Endothelial cell of umbilical vein (primary cell): ENCODE results near the gene SCGN. TPM values are rescaled to one million over a fixed set of nuclear protein-coding genes. Genes with fewer than 3 reads are reported as not detected.

Experiments used
- BruUV-seq: library from RNA; stranded (reverse); fragments of 400-500 nt; replicated peaks from 2 replicates; lab custom pipeline; 2021; lab: Mats Ljungman, UMichigan
- CTCF ChIA-PET: fragments of 300-600, 350-600 bp; sonication (Branson Sonifier 250); formaldehyde crosslinking; loops from one replicate; lab custom pipeline; 2021; ENCODE audit warnings: antibody characterized with exemption, inconsistent platforms; lab: Charles Lee
- POLR2A ChIA-PET: fragments of 300-600, 350-600 bp; sonication (Branson Sonifier 250); formaldehyde crosslinking; loops from one replicate; lab custom pipeline; 2021; ENCODE audit warnings: antibody characterized with exemption, inconsistent platforms; lab: Charles Lee
- DNase-seq: peaks from one replicate; pipeline ENCODE4 v3.0.0-alpha.2; 2011; ENCODE audit warnings: low read depth, low spot score
- FAIRE-seq: peaks from 2 replicates; lab custom pipeline; 2011; peaks lifted over from hg19 to GRCh38; lab: Jason Lieb, UNC
- H2AFZ ChIP-seq: 2 replicates; pipeline ENCODE4 v1.6.0; 2012; ENCODE audit warnings: low read depth, low read length, control low read depth, inconsistent platforms
- H3K27ac ChIP-seq: 2 replicates; pipeline ENCODE4 v1.5.1; 2011; ENCODE audit warnings: low read depth, mild to moderate bottlenecking, control low read depth, low read length, moderate library complexity; ENCODE audit not compliant: insufficient read depth
- H3K27me3 ChIP-seq, 2 experiments: 2 replicates each; pipeline versions ENCODE4 v1.6.0 to v1.6.1; 2011; ENCODE audit warnings: low read length in 2 of 2, mixed read lengths in 1 of 2; ENCODE audit not compliant: control insufficient read depth in 2 of 2, insufficient read depth in 2 of 2
- H3K36me3 ChIP-seq, 2 experiments: 2 replicates in 1 of 2; 3 replicates in 1 of 2; pipeline ENCODE4 v1.5.1; 2011; ENCODE audit warnings: low read length in 2 of 2, mild to moderate bottlenecking in 1 of 2, moderate library complexity in 1 of 2; ENCODE audit not compliant: control insufficient read depth in 2 of 2, insufficient read depth in 2 of 2; ENCODE audit errors: extremely low read depth in 1 of 2
- H3K4me1 ChIP-seq: 3 replicates; pipeline ENCODE4 v1.5.1; 2011; ENCODE audit warnings: mild to moderate bottlenecking, low read length; ENCODE audit not compliant: control insufficient read depth, insufficient read depth; ENCODE audit errors: extremely low read depth
- H3K4me2 ChIP-seq: 2 replicates; pipeline ENCODE4 v1.6.1; 2011; ENCODE audit warnings: low read length, control low read depth, mixed read lengths; ENCODE audit not compliant: insufficient read depth
- H3K4me3 ChIP-seq, 3 experiments: fragments of 200-600 bp in 1 of 3; sonication (generic), shearing (Covaris generic) in 1 of 3; replicated peaks in 1 of 3; 2 replicates each; pipeline ENCODE4 v1.5.1; 2011 to 2016; ENCODE audit warnings: control low read depth in 3 of 3, low read length in 3 of 3, mild to moderate bottlenecking in 2 of 3, inconsistent platforms in 1 of 3, low read depth in 1 of 3, moderate library complexity in 1 of 3; ENCODE audit not compliant: insufficient read depth in 1 of 3
- H3K79me2 ChIP-seq: 2 replicates; pipeline ENCODE4 v1.6.0; 2012; ENCODE audit warnings: low read length, inconsistent platforms; ENCODE audit not compliant: control insufficient read depth, insufficient read depth
- H3K9ac ChIP-seq: replicated peaks from 2 replicates; pipeline ENCODE3; 2011; ENCODE audit warnings: low read length, control low read depth; ENCODE audit not compliant: insufficient read depth; ENCODE audit errors: extremely low read depth
- H3K9me1 ChIP-seq: replicated peaks from 3 replicates; pipeline ENCODE4 v1.6.0; 2011; ENCODE audit warnings: mild to moderate bottlenecking, low read length; ENCODE audit not compliant: control insufficient read depth, insufficient read depth; ENCODE audit errors: extremely low read depth
- H3K9me3 ChIP-seq: replicated peaks from 2 replicates; pipeline ENCODE4 v1.5.1; 2012; ENCODE audit warnings: low read length, inconsistent platforms; ENCODE audit not compliant: control insufficient read depth, insufficient read depth
- H4K20me1 ChIP-seq: replicated peaks from 2 replicates; pipeline ENCODE3; 2011; ENCODE audit warnings: mild to moderate bottlenecking, low read length; ENCODE audit not compliant: control insufficient read depth, insufficient read depth; ENCODE audit errors: extremely low read depth
- CTCF ChIP-seq, 2 donors: IDR thresholded peaks; 1 replicate in 1 of 2; 2 replicates in 1 of 2; pipeline ENCODE4 v1.5.1; 2011; ENCODE audit warnings: low read length in 2 of 2, mild to moderate bottlenecking in 2 of 2, moderate library complexity in 2 of 2, control low read depth in 1 of 2, inconsistent platforms in 1 of 2, low read depth in 1 of 2; ENCODE audit not compliant: insufficient read depth in 1 of 2; ENCODE audit errors: extremely low read depth in 1 of 2
- EZH2 ChIP-seq: IDR thresholded peaks from 2 replicates; pipeline ENCODE4 v1.6.1; 2012; ENCODE audit warnings: borderline replicate concordance, low read depth, mild to moderate bottlenecking, moderate library complexity, low read length, inconsistent platforms; ENCODE audit not compliant: severe bottlenecking
- FOS ChIP-seq: IDR thresholded peaks from 2 replicates; pipeline ENCODE4 v1.6.1; 2011; ENCODE audit warnings: mild to moderate bottlenecking, low read length, moderate library complexity, borderline replicate concordance; ENCODE audit not compliant: insufficient read depth
- GATA2 ChIP-seq: IDR thresholded peaks from 2 replicates; pipeline ENCODE4 v1.7.0; 2011; ENCODE audit warnings: low read depth, mild to moderate bottlenecking, moderate library complexity, mixed read lengths, low read length; ENCODE audit not compliant: insufficient read length, insufficient read depth
- JUN ChIP-seq: IDR thresholded peaks from 2 replicates; pipeline ENCODE4 v1.6.1; 2011; ENCODE audit warnings: borderline replicate concordance, low read depth; ENCODE audit not compliant: insufficient read length, insufficient read depth
- MAX ChIP-seq: IDR thresholded peaks from 2 replicates; pipeline ENCODE4 v1.6.1; 2011; ENCODE audit not compliant: insufficient read depth, insufficient read length
- MYC ChIP-seq: IDR thresholded peaks from one replicate; pipeline ENCODE4 v1.6.1; 2011; ENCODE audit warnings: mild to moderate bottlenecking, low read depth, low read length
- POLR2A ChIP-seq: IDR thresholded peaks from 2 replicates; pipeline ENCODE4 v1.6.1; 2012; ENCODE audit warnings: low read depth, mild to moderate bottlenecking, control low read depth, low read length
- POLR2AphosphoS5 ChIP-seq: IDR thresholded peaks from 2 replicates; pipeline ENCODE4 v1.6.1; 2012; ENCODE audit warnings: low read depth, mild to moderate bottlenecking, control low read depth, low read length, moderate library complexity; ENCODE audit not compliant: insufficient read depth
- dilution Hi-C: fragments of 300-500 bp; cut with MboI; formaldehyde crosslinking; loops from one replicate; pipeline ENCODE4 v1.15.0; 2019; ENCODE audit warnings: low sequenced_read_pairs; ENCODE audit not compliant: extremely low pct_ligation_motif_present
- intact Hi-C: fragments of 100-400 bp; cut with micrococcal nuclease; formaldehyde crosslinking; loops from one replicate; pipeline ENCODE4 v1.10.0; 2022
- polyA plus RNA-seq, 4 experiments: library from polyadenylated mRNA; depleted of rRNA in 3 of 4; stranded (reverse) in 3 of 4; unstranded in 1 of 4; fragments of >200 nt; gene quantifications; 2 replicates each; pipeline versions ENCODE4 v1.2.1 to v1.2.3, GENCODE V29; 2011 to 2012; ENCODE audit warnings: missing spikeins in 1 of 4
- total RNA-seq: library from RNA; stranded (reverse); gene quantifications from 2 replicates; pipeline ENCODE4 v1.2.3, GENCODE V29; 2021

Gene SCGN
- total and polyA plus RNA-seq, 2 donors (not counting 3 experiments of a cell fraction or from before 2014, with no cell fraction given) = not detected

GRCh38 chr6:25703005-25703404 is 51.0 kb downstream of the SCGN start:
- ChIA-PET POLR2A (no interaction called here), CTCF (interaction anchor here (1.2 to 4.1 kb wide), 3 partner anchors 11 to 17 kb away, joined by 5 to 22 read pairs (median 21); no protein-coding TSS in a partner anchor)
- Histone ChIP-seq H3K9me1 (no peaks in the 10 kb centered on the region), H3K4me3 (no peak overlapping the region), H3K9ac (no peak overlapping the region), H3K27ac (no peak overlapping the region), H3K36me3 (no peaks in the 10 kb centered on the region), H3K4me2 (no peak overlapping the region), H3K79me2 (no peaks in the 10 kb centered on the region), H3K9me3 (no peaks in the 10 kb centered on the region), H2AFZ (no peak overlapping the region), H3K4me1 (no peaks in the 10 kb centered on the region), H3K27me3 (peaks cover 0 to 4% of the 10 kb centered on the region in 2 experiments), H4K20me1 (no peaks in the 10 kb centered on the region)
- no peak for DNase-seq
- dilution Hi-C loops (no loop called here), intact Hi-C loops (no loop called here)
- no TSS peak for BruUV-seq
- TF ChIP-seq CTCF (IDR thresholded peaks at IDR 0.05; ENCODE audit: extremely low read depth in 1 of 2, insufficient read depth in 1 of 2, low read depth in 1 of 2, low read length in 2 of 2) = no peak
- TF ChIP-seq JUN = no peak
- TF ChIP-seq FOS = no peak
- TF ChIP-seq POLR2AphosphoS5 = no peak
- TF ChIP-seq GATA2 = no peak
- no peak for TF ChIP-seq MYC
- TF ChIP-seq POLR2A = no peak
- TF ChIP-seq EZH2 = no peak
- TF ChIP-seq MAX = no peak
- FAIRE-seq = no peak
